ENCODE results near the gene PDPK1.

PDPK1 gene

DNA sequence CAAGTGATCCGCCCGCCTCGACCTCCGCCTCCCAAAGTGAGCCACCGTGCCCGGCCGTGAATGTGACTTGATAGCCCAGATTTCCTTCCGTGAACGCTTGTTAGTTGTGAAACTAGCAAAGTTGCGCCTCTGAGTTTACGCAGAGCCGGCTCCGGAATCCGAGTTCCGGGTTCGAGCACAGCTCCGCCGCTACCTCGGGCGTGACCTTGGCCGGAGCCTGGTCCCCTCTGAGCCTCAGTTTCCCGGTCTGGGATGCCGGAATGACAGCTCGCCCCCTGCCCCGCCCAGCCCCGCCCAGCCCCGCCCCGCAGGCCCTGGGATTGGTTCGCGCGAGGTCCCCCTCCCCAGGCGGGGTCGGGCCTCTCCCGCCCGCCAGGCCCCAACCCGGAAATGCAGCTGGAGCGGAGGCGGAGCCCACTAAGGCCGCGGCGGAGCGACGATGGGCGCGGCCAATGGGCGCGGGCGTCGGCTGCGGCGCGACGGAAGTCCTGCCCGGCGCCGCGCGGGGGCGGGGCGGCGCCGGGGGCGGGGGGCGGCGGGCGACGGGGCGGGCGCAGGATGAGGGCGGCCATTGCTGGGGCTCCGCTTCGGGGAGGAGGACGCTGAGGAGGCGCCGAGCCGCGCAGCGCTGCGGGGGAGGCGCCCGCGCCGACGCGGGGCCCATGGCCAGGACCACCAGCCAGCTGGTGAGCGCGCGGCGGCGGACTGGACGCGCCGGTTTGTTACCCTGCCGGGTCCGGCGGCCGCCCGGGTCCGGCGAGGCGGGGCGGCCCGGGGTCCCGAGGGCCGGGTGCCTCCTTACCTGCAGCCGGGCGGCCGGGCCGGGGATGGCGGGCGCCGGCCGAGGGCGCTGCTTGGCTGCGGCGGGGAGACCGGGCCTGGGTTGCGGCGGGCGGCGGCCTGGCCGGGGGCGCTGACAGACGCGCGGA, at the start of gene PDPK1:
Gene PDPK1 (plus strand): TSS at position 571 of the 929 bp plus-strand sequence. CDS start 92 bp downstream, at position 663.
- peak; percentile 90 to 96 for DNase-seq

DNA sequence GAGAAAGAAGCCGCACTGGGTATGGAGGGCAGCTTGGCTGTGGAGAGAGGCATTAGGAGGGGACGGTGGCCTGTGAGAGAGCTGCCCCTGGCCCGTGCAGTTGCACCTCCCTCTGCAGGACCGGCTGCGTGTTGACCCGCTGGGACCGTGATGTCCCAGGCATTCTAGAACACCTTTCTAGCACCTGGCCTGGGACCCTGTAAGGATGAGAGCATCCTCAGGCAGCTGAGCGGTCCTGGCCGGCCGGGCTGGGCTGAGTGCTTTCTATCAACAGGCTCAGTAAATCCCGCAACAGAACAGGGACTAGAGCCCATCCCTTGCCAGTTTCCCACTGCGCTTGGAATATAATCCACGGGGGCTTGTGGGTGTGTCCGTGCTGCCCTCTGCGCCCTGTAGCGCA, 48.2 kb upstream of the PDPK1 start:
- DNase-seq, result no peak

DNA sequence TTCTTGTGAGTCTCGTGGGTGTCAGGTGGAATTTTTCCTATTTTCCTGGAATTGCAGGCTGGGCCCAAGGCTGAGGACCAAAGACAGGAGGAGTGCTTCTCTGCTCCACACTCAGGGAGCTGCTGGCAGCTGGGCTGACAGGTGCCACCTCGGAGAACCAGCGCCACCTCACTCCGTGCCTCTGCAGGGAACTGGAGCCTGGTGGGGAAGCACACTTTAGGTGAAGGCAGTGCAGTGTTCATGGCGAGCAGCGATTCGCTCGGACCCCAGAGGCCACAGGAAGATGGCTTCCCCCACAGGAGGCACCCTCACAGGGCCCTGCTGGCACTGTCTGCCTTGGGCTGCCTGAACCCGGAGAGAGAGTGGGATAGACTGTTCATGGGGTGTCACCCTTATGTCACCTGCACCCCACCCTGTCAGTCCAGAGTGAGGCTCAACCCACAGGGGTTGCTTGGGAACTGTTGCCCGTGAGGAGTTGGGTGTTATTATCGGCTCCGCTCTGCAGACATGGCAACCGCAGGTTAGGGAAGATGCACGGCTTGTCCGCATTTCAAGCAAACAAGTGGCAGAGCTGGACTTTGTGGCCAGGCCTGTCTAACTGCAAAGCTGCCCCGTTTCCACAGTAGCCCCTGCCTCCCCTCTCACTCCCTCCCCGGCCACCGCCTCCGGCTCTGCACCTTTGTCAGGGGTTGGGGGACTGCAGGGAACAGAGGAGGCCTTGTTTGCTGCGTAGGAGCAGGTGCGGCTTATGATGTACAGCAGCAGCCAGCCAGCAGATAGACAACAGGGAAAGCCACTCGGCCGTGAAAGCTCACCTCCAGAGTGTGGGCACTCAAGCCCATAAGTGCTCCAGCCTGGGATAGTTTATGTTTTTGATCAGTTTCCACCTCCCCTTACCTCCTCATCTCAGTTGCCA, 47.4 kb upstream of the PDPK1 start:
- no peak for DNase-seq

DNA sequence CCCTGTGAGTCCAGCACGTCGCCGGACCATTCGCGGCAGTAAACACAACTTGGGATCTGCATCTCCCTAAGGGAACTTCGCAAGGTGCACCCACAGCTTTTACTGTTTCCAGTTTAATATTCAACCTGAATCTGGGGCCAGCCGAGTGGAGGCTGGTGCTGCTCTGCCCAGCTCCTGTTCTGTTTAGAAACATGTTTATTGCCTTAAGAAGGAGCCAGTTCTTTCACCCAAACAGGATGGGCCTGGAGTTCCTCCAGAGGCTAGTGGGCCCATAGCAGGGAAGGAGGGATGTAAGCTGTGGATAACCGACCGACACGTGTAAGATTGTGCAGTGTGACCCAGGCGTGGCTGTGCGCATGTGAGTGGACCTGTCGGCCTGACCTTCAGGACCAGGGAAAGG, 45.5 kb upstream of the PDPK1 start:
- no peak for DNase-seq

DNA sequence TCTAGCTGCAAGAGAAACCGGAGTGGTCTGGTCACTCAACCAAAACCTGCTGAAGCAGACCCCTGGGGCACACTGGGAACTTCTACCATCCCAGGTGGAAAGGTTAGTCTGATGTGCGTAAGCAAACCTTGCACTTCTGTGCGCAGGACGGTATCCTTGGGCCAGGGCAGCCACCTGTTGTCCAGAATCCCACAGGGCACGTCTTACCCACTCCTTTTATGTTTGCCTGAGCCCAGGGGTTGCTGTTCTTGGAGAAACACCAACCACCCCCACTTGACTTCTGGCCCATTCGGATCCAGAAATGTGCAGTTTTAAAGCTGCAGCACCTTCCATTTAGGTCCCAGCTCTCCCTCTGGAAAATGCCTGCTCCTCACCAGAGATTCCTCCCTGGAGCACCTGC, 44.2 kb upstream of the PDPK1 start:
- no peak for DNase-seq

DNA sequence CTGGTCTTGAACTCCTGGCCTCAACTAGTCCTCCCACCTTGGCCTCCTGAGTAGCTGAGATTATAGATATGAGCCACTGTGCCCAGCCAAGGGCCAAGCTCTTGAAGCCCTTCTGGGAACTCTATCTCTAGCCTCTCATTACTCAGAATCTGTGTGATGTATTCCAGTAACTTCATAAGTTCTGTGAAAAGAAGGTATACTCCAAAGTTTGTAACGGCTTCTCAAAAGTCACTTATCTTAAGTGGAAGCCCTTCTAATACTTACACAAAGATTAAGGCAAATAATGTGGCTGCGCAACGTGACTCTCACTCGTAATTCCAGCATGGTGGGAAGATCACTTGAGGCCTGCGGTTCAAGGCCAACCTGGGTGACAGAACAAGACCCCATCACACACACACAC, 43.2 kb upstream of the PDPK1 start:
- DNase-seq, result no peak

DNA sequence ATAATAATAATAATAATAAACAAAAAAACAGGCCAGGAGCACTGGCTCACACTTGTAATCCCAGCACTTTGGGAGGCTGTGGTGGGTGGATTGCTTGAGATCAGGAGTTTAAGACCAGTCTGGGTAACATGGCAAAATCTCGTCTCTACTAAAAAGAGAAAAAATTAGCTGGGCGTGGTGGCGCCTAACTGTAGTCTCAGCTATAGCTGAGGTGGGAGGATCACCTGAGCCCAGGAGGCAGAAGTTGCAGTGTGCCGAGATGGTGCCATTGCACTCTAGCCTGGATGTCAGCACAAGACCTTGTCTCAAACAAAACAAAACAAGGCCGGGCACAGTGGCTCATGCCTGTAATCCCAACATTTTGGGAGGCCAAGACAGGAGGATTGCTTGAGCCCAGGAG, 42.8 kb upstream of the PDPK1 start:
- DNase-seq, result no peak

DNA sequence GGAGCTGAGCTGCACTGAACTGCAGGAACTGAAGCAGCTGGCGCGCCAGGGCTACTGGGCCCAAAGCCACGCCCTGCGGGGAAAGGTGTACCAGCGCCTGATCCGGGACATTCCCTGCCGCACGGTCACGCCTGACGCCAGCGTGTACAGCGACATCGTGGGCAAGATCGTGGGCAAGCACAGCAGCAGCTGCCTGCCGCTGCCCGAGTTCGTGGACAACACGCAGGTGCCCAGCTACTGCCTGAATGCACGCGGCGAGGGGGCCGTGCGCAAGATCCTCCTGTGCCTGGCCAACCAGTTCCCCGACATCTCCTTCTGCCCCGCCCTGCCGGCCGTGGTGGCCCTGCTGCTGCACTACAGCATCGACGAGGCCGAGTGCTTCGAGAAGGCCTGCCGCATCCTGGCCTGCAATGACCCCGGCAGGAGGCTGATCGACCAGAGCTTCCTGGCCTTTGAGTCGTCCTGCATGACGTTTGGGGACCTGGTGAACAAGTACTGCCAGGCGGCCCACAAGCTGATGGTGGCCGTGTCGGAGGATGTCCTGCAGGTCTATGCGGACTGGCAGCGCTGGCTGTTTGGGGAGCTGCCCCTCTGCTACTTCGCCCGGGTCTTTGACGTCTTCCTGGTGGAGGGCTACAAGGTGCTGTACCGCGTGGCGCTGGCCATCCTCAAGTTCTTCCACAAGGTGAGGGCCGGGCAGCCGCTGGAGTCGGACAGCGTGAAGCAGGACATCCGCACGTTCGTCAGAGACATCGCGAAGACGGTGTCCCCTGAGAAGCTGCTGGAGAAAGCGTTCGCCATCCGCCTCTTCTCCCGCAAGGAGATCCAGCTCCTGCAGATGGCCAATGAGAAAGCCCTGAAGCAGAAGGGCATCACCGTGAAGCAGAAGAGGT, 41.4 kb upstream of the PDPK1 start:
- DNase-seq, result no peak

DNA sequence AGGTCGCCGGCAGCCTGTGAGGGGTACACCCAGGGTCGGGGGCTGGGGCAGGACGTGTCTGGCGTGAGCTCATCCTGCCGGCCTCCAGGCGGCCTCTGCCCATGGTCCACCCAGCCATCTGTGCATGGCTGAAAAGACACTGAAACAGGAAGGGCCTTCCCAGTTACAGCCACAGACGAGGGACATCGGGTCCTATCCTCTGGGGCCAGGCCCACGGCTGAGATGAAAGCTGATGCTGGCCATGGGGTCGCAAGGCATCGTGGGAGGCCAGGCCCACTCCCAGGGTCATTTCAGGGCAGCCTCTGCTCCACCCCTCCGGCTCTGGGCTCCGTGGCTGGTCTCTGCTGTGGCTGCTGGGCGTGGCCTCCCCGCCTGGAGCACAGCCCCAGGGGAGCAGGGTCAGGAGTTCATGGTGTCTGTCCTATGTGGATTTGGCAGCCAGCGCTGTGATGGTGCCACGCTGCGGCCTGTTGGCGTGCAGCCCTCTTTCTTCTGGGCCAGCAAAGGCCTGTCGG, 40.6 kb upstream of the PDPK1 start:
- DNase-seq, result no peak

DNA sequence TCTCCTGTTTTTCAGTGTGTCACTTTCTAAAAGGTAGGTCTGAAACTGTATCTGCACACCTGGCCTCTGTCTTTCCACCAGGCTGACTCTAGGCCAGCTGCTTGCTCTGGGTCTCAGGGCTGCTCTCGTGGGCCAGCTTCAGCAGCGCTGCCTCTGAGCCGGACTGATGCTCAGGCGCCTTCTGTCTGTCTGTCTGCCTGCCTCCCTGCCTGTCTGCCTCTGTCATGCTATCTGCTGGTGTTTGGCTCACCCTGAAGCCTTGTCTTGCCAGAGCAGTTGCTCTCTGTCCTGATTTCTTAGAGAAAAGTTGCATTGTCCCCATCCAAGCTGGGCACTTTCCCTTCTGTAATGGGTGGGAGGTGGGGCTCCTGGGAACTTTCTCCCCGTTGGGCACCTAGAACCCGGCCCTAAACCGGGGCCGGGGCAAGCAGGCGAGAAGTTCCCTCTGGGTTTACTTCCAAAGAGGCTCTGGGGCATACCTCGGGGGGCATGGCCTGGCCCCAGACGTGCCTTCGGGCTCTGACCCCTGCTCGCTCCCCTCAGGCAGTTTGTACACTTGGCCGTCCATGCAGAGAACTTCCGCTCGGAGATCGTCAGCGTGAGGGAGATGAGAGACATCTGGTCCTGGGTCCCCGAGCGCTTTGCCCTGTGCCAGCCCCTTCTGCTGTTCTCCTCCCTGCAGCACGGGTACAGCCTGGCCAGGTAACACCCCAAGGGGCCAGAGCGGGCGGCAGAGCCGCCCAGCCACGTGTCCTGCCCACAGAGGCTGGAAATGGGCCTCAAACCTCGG, 39.9 kb upstream of the PDPK1 start:
- no peak for DNase-seq

DNA sequence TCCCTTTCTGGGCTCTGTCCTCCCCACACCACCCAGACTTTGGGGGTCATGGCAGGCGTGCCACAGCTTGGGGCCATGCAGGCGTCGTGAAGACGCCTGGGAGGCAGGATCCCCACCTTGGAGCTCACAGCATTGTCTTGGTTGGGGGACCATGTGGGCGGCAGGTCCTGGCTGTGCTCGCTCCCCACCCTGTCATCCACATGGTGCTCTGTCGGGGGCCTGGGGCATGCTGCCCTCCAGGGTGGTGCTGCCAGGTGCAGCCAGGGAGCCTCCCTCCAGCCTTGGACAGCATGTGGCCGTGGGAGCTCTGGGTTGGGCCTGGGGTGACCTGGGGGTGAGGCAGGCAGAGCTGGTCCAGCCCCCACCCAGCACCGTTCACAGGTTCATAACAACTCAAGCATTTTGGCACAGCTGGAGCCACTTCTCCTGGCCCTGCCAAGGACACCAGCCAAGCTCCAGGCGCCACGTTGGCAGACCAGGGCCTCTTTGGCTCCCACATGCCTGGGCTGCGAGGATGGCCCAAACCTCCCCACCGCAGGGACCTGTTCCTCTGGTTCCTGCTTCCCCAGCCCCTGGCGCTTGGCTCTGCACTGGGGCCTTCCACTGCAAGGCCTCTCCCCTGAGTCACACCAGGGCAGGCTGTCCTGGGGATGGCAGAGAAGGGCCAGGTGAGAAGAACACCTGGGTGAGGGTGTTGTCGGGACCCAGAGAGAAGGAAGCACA, 39.1 kb upstream of the PDPK1 start:
- no peak for DNase-seq

DNA sequence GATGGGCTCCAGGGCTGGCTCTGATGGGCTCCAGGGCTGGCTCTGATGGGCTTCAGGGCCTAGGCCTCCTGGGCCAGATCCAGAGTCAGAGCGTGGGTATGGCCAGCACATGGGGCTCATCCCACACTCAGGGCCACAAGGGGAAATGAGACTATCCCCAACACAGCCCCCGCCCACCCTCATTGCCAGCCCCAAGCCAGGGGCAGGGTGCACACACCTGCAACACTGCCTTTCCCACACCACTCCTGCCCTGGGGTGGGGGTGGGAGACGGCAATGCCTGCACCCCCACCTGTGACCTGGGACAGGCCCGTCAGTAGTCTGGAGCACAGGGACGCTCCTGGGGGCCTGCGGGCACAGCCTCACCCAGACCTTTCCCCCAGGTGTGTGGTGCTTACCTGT, 38.4 kb upstream of the PDPK1 start:
- DNase-seq, result no peak

DNA sequence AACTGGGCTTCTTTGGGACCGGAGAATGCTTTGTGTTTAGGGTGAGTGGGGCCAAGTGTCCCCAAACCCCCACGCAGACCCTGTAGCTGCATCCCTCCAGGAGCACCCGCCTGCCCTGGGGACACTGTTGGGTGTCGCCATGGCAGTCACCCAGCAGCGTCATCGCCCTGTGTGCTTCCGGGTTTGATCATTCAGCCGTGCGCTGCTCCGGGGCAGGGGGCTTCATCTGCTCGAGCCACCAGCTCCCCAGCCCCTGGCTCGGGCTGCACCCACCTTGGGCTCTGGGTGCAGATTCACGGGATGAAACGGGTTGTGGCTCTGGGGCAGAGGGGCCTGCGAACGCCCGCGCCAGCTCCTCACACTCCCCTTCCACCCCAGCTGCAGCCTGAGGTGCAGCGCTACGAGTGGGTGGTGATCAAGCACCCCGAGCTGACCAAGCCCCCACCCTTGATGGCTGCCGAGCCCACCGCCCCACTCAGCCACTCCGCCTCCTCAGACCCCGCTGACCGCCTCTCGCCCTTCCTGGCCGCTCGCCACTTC, 37.9 kb upstream of the PDPK1 start:
- no peak for DNase-seq

DNA sequence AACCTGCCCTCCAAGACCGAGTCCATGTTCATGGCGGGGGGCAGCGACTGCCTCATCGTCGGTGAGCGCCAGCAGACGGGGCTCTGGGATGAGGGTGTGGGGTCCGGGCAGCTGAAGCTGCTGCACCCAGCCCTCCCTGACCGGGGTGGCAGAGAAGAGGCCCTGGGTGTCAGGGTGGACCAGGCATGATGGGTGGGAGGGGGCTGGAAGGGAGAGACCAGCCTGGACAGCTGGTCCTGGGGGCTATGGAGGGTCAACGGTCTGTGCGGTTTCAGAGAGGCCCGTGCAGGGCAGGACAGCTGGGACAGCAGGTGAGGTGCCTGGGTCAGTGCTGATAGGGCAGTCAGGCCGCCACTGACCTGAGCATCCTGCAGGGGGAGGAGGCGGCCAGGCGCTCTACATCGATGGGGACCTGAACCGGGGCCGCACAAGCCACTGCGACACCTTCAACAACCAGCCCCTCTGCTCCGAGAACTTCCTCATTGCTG, 37.3 kb upstream of the PDPK1 start:
- no peak for DNase-seq

DNA sequence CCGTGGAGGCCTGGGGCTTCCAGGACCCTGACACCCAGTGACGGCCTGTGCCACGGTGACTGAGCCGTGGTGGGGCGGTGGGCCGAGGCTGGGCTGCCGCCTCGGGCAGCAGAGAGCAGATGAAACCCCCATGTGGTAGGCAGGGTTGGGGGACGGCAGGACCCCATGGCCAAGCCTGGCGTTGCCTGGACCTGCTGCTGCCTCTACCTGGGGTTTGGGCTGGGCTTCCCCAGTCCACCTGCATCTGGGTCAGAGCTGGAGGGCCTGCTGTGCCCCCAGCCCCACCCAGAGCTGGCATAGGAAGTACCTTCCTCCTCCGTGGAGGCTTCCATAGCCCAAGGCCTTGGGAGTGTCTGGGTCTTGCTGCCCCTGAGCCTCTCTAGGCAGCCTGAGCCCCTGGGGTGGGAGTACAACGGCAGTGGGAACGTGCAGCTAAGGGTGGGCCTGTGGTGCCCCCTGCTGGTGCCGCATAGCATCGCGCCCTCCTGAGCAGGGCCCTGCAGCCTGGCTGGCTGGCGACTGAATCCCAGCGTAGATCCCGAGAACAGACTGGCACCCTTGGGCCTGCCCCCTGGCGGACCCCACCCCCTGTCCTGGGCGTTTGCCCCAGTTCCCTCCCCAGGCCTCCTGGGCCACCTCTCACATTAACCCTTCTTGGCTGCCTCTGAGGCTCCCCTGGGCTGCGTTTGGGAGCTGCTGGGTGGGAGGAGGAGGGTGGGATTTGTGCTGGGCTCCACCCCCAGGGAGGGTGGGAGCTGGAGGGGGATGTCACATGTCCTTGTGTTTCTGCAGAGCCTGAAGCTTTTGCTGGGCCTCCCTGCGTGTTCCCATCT, 36.7 kb upstream of the PDPK1 start:
- DNase-seq, result peak; percentile 67 to 78

DNA sequence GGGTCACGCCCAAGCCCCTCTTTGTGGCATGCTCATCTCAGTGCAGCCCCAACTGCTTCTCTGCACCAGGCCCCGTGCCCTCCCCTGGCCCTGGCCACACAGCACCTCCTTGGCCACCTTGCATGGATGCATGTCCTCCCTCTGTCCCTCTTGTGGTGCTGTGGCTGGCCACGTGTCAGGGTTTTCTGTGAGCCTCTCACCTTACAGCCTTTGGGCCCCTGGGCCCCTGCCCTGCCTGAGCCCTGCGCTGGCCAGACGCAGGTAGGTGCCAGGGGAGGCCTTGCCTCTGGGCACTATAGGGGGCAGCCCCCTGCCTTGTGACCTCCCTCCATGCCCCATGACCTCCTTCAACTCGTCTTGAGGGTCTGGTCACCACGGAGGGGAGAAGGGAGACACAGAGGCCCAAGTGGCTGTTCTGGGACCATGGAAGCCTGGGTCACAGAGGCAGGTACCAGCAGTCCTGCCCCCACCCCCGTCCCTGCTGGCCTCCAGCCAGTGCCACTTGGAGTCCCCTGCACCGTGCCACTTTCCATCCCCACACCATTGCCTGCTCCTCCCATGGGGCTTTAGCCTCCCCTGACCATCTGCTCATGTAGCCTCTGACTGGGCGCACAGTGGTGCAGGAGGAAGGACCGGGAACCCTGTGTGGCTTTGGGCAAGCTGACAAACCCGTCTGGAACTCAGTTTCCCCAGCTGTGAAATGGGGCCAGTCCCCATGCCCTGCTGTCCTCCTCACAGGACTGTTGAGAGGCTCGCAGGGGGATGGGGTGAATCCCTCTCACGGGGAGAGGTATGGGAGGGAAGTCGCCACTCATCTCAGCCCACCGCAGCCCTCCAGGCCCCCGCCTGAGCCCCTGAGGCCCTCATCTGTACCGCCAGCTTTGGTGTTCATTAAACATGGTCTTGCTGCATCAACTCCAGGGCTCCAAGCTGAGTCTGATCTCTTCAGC, 35.6 kb upstream of the PDPK1 start:
- DNase-seq, result no peak

DNA sequence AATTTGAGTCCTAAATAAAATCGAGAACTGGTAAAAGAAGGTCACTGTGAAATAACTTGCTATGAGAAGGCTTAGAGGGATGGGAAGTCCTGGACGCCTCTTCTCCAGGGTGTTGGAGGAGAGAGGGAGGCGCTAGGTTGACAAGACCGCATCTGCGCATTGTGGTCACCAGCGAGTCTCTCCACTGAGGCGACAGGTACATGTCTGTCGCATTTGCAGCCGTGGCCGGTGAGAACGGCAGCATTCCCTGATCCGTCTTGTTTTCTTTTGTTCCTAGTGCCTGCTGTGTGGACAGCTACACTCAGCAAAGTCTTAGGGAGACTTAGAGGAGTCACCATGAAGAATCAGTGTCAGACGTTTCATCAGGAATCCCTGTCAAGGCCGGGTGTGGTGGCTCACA, 32.1 kb upstream of the PDPK1 start:
- no peak for DNase-seq

DNA sequence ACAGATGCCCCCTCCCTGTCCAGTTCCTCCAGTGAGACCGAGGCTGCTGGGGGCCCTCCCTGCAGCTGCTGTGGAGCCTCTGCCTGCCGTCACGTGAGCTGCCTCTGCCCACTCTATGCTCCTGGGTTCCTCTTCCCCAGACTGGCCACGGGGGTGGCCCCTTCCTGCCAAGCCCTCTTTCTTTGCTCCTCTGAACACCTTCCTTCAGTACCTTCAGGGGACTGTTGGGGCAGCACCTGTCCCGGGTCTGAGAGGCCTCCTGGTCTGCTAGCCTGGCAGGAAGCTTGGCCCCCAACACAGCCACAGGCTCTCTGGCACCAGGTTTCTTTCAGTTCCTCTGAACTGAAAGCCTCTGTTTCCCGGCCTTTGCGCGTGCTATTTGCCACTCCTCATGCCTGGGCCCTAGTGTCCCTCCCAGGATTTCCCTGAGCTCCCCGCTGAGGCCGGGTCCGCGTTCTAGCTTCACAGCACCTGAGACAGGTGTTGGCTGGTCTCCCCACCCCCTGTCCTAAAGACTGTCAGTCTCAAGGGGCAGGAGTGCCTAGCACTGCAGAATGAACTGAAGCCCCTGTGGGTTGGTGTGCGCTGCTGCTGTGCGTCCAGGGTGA, 30.7 kb upstream of the PDPK1 start:
- no peak for DNase-seq

All from stimulated activated CD4-positive, alpha-beta T cell treated with anti-CD3 and anti-CD28 coated beads, Interleukin-4, amount 100 ng/mL, for 4 hours (primary cell).